ENCODE results near the gene ERVV-1. TPM values are rescaled to one million over a fixed set of nuclear protein-coding genes. Genes with fewer than 3 reads are reported as not detected.
"Not testable (repeated sequence)": the region's sequence is repeated elsewhere in the genome, so short reads cannot be mapped to it uniquely, and the experiment has no call there.

The ERVV-1 gene
- total RNA-seq = 0.78 TPM

DNA sequence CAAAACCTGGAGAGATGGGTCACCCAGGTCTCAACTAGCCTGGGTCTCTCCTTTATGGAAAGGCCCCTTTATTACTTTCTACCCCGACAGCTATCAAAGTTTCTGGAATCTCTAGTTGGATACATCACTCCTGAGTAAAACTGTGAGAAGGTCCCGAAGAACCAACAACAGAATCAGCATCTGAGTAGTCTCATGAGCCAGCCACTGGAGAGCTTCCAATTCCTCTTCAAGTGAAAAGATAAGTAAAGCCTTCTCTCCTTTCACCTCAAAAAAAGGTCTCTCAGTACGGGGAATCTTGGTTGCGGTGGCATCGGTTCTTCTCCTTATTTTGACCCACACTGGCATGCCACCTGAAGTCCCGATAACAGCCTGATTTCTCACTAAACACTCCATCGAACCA lies at the start of gene ERVV-1:
Gene ERVV-1 (plus strand): TSS at position 301 of the 400 bp plus-strand sequence. CDS start 170 bp downstream, outside the sequence.
- DNase-seq (ENCODE audit: low spot score) = no peak

DNA sequence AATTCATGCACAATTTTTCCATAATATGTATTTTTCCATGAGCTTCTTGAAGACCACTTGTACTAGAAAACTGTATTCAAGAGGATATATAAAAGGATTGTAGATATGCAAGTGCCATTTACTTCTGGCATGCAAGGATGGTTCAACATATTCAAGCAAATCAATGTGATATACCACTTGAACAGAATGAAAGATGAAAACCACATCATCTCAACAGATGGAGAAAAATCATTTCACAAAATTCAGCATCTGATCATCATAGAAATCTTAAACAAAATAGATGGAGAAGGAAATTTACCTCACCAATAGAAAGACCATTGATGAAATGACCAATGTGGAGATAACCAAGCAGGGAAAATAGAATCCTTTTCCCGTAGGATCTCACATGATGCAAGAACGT lies 45.9 kb upstream of the ERVV-1 start:
- no peak for DNase-seq (ENCODE audit: low spot score)

GRCh38 chr19:52981329-52981728 lies 32.4 kb upstream of the ERVV-1 start:
- DNase-seq (ENCODE audit: low spot score) = no peak

- DNase-seq (ENCODE audit: low spot score) = not testable (repeated sequence)
Observed at GRCh38 chr19:52983167-52983566, 30.6 kb upstream of the ERVV-1 start.

- DNase-seq (ENCODE audit: low spot score) = no peak
Observed at GRCh38 chr19:52987221-52987620, 26.5 kb upstream of the ERVV-1 start.

GRCh38 chr19:52988506-52988905 lies 25.2 kb upstream of the ERVV-1 start:
- DNase-seq (ENCODE audit: low spot score) = no peak

- DNase-seq (ENCODE audit: low spot score) = no peak
Observed at GRCh38 chr19:52990759-52991418, 22.8 kb upstream of the ERVV-1 start.

GRCh38 chr19:52991484-52991883 lies 22.2 kb upstream of the ERVV-1 start:
- DNase-seq (ENCODE audit: low spot score) = no peak

DNA sequence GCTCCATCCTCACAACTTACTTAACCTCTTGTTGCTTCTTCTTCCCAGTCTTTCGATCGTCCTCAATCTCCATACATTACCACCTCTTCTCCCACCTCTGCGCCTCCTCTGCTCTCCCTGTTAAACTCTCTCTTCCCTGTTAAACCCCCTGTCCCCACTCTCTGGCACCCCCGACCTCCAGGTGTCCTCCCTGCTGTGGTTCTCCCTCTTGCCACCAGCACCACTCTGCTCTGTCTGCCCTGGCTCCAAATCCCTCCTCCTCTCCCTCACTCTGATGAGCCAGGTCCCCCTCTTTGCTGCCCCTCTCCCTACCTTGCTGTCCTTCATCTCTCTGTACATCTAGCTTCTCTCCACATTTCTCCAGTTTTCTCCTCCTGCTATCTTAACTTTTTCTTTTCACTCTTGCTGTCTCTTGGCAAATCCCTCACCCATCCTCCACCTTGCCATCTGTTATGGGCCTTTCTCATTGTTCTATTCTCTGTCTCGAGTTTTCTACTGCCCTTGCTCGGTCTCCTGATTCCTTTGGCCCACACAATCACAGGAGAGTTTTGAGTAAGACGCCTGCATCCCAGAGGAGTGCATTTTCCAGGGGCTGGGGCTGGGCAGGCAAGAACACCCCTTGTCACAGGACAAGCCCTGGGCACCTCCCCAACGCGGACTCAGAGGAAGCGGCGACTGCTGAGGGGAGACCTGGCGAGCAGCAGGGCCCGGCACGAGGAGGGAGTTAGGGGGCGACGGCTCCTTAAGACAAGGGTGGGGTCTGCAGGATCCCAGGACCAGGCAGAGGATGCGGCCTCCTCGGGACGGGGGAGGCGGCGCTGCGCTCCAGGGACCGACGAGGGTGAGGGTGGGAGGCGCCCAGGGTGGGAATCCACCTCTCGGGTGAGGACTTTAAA lies 21.4 kb upstream of the ERVV-1 start:
- no peak for DNase-seq (ENCODE audit: low spot score)

DNA sequence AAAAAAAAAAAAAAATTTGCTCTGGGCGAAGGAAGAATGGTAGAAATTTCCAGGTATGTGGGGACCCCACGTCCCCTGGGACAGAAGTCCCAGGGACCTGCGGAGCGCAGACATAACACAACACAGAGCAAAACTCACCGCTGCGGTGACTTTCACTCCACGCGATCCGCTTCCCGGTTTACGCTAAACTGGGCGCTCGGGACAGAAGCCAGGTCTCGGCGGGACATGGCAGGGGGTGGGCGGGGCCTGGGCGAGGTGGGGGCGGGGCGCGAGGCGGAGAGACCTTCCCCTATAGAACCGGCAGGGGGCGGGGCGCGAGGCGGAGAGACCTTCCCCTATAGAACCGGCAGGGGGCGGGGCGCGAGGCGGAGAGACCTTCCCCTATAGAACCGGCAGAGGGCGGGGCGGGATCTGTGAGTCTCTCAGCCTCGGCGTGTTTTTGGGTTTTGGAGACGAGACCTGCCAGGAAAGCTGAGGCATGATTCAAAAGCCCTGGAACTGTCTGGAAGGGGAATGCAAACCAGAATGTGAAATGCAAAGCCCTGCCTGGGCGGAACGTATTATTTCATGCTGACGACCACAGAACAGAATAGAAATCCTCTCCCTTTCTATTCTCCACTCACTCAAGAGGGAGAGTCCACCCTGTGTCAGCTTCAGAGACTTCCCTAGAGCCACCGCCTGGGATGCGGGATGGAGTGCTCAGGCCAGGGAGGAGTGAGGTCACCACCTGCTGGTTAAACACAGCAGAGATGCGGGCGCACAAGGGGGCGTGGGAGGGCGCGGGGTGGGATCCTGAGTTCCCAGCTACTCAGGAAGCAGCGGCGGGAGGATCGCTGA lies 20.2 kb upstream of the ERVV-1 start:
- DNase-seq (ENCODE audit: low spot score) = peak; percentile 85

- no peak for DNase-seq (ENCODE audit: low spot score)
Observed at GRCh38 chr19:52995711-52996110, 18.0 kb upstream of the ERVV-1 start.

DNA sequence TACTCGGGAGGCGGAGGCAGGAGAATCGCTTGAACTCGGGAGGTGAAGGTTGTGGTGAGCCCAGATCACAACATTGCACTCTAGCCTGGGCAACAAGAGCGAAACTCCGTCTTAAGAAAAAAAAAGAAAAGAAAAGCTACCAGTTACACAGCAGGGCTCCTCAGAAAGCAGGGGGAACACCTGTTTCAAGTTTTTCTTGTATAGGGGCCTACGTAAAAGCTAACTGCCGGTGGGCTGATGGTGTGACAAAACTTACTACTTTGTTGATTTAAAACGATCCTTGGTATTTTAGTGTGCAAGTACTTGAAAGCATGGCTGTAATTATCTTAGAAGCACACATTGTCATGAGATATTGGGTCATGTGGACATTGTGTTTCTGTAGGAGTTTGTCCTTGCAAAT lies 15.7 kb upstream of the ERVV-1 start:
- no peak for DNase-seq (ENCODE audit: low spot score)

DNA sequence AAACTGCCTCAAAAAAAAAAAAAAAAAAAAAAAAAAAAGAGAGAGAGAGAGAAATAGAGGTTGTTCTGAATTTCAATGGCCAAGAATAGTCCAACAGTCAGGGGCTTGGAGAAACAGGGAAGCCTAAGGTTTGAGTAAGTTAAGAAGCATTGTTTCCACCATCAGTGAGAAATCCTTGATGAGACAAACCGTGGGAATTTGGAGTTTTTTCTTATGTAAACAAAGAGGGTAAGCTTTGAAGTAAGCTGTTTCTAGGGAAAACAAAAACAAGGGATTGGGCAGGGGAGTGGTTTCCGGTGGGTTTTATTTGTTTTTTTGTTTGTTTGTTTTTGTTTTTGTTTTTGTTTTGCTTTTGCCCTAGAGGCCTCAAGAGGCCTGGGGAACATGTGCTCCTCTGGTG lies 11.2 kb upstream of the ERVV-1 start:
- no peak for DNase-seq (ENCODE audit: low spot score)

DNA sequence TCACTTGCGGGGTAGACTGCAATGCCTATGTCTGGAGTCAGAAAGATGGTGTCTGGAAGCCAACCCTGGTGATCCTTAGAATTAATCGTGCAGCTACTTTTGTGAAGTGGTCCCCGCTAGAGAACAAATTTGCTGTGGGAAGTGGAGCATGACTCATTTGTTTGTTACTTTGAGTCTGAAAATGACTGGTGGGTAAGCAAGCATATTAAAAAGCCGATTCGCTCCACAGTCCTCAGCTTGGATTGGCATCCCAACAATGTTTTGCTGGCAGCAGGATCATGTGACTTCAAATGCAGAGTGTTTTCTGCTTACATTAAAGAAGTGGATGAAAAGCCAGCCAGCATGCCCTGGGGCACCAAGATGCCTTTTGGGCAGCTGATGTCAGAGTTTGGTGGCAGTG lies 9.5 kb upstream of the ERVV-1 start:
- DNase-seq (ENCODE audit: low spot score) = no peak

DNA sequence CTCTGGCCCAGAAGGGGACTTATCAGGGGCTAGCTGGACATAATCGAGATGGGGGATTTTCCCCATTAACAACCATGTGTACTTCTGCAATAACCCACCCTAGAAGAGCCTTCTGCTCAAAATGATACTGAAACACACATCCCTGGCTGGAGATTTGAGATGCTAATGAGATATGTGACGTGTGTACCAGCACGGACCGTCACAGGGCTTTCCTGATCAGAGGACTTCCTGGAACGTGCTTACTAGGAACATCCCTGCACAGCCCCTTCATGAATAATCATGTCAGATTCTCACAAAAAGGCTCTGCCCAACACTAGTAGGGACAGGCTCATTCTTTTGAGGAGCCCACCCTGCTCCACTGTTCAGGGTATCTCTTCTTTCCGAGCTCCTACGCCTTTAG lies 6.5 kb upstream of the ERVV-1 start:
- DNase-seq (ENCODE audit: low spot score) = no peak

- no peak for DNase-seq (ENCODE audit: low spot score)
Observed at GRCh38 chr19:53007606-53008005, 6.1 kb upstream of the ERVV-1 start.

- DNase-seq (ENCODE audit: low spot score) = no peak
Observed at GRCh38 chr19:53008061-53008778, 5.5 kb upstream of the ERVV-1 start.

DNA sequence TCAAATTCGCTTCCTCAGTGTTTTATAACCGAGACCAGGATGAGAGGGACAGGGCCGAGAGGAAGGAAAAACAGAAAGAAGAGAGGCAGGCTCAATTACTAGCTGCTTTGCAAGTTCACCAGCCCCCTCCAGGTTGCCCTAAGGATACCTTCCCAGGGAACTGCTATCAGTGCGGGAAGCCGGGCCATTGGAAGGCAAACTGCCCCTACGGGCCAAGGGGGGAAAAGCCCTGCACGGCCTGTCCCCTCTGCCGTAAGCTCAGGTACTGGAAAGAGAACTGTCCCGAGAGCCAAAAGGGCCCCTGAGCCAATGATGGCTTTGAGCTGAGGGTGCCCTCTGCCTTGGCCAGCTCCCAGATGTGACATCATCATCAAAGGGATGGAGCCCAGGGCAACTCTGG lies 3.2 kb upstream of the ERVV-1 start:
- DNase-seq (ENCODE audit: low spot score) = no peak

DNA sequence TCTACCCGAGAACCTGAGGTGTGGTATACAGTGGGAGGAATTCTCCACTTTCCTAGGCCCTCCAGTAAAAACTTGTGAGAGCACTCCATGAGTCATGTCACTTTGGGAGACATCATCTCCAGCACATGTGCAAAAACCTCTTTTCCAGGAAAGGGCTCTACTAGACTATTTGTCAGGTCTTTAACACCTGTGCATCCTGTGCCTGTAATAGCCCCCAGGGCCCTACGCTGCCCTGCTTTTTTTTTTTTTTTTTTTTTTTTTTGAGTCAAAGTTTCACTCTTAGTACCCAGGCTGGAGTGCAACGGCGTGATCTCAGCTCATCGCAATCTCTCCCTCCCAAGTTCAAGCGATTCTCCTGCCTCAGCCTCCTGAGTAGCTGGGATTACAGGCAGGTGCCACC lies 1.7 kb upstream of the ERVV-1 start:
- no peak for DNase-seq (ENCODE audit: low spot score)

DNA sequence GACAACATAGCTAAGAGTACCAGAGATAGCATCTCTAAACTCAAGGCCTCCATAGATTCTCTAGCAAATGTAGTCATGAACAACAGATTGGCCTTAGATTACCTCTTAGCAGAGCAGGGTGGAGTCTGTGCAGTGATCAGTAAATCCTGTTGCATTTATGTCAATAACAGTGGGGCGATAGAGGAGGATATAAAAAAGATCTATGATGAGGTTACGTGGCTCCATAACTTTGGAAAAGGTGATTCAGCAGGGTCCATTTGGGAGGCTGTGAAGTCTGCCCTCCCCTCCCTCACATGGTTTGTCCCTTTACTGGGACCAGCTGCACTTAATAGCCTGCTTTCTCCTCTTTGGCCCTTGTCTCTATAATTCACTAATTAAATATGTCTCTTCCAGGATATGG lies 1.4 kb downstream of the ERVV-1 start:
- no peak for DNase-seq (ENCODE audit: low spot score)

DNA sequence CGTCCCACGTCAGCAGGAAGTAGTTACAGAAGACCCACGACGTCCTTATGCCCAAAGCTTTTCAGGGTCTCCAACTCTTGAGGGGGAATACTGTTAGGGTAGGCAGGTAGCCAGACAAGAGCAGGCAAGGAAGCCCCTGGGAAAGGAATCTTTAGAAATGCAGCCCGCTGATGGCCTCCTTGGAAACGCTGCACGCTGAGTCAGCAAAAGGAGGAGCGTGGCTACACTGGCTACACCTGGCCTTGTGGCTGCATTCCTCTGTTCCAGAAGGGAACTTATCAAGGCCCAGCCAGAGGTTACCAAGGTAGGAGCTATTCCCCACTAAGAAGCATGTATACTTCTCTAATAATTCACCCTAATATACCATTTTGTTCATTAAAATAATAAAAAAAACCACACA lies 2.0 kb downstream of the ERVV-1 start:
- no peak for DNase-seq (ENCODE audit: low spot score)

DNA sequence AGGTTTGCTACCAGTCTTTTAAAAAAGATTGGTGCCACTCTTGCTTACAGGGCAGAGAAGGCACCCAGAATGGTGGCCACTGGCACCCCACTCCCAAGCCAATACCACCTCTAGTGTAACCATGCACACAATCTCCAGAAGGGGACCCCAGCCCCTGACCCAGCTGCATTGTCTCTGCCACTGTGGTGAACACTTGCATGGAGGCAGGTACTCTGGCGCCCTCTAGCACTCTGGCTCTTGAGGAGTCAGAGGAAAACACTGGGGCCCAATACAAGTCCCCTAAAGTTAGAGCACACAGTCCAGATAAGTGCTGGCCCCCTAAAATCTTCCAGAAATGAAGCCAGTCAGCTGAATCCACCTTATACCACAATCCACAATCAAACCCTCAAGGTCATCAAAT lies 6.0 kb downstream of the ERVV-1 start:
- DNase-seq (ENCODE audit: low spot score) = no peak
